Smooth muscle cell (in vitro differentiated cells): Measurements from ENCODE around the gene RUNX1. TPM values are rescaled to one million over a fixed set of nuclear protein-coding genes. Genes with fewer than 3 reads are reported as not detected.

Source experiments
- DNase-seq: peaks from one replicate; lab custom pipeline; 2025; ENCODE audit not compliant: unreplicated experiment; lab: John Stamatoyannopoulos, UW
- H2AFZ ChIP-seq: fragments of 200-600 bp; sonication (generic); 2 replicates; pipeline ENCODE4 v1.6.0; 2016; ENCODE audit warnings: antibody characterized with exemption, low read depth, mild to moderate bottlenecking
- H3F3A ChIP-seq: fragments of 200-600 bp; sonication (generic); 2 replicates; pipeline ENCODE4 v1.6.0; 2017; ENCODE audit warnings: antibody characterized with exemption, low read depth
- H3K27ac ChIP-seq: fragments of 200-600 bp; sonication (generic); 2 replicates; pipeline ENCODE4 v1.5.1; 2016; ENCODE audit warnings: low read depth, mild to moderate bottlenecking
- H3K27me3 ChIP-seq: fragments of 200-600 bp; sonication (generic); 2 replicates; pipeline ENCODE4 v1.6.1; 2016; ENCODE audit warnings: low read depth, mild to moderate bottlenecking
- H3K36me3 ChIP-seq: fragments of 200-600 bp; sonication (generic); 2 replicates; pipeline ENCODE4 v1.5.1; 2016; ENCODE audit warnings: low read depth
- H3K4me1 ChIP-seq: fragments of 200-600 bp; sonication (generic); 2 replicates; pipeline ENCODE4 v1.5.1; 2016; ENCODE audit warnings: low read depth
- H3K4me2 ChIP-seq: fragments of 200-600 bp; sonication (generic); 2 replicates; pipeline ENCODE4 v1.6.0; 2016; ENCODE audit warnings: mild to moderate bottlenecking
- H3K4me3 ChIP-seq: fragments of 200-600 bp; sonication (generic); 2 replicates; pipeline ENCODE4 v1.5.1; 2016; ENCODE audit warnings: mild to moderate bottlenecking
- H3K79me2 ChIP-seq: fragments of 200-600 bp; sonication (generic); 2 replicates; pipeline ENCODE4 v1.6.0; 2016; ENCODE audit warnings: low read depth, mild to moderate bottlenecking
- H3K9ac ChIP-seq: fragments of 200-600 bp; sonication (generic); 2 replicates; pipeline ENCODE4 v1.6.0; 2016; ENCODE audit warnings: low read depth
- H3K9me3 ChIP-seq: fragments of 200-600 bp; sonication (generic); replicated peaks from 2 replicates; pipeline ENCODE4 v1.5.1; 2016; ENCODE audit warnings: low read depth
- H4K20me1 ChIP-seq: fragments of 200-600 bp; sonication (generic); 2 replicates; pipeline ENCODE4 v1.6.0; 2016; ENCODE audit warnings: low read depth
- CTCF ChIP-seq: fragments of 200-600 bp; sonication (generic); IDR thresholded peaks from 2 replicates; pipeline ENCODE4 v1.5.1; 2017; ENCODE audit warnings: borderline replicate concordance, mild to moderate bottlenecking, antibody characterized with exemption; ENCODE audit not compliant: insufficient read depth, poor library complexity, severe bottlenecking
- WGBS: methylation state at CpG from one replicate; pipeline ENCODE4 v1.1.7; 2016; ENCODE audit warnings: low lambda C conversion rate; 5-methylcytosine and 5-hydroxymethylcytosine counted together
- polyA plus RNA-seq: library from polyadenylated mRNA; unstranded; fragments of >200 nt; fragmentation: Nextera tagmentation; extraction: Ambion mirVana; gene quantifications from 2 replicates; pipeline ENCODE4 v1.2.1, GENCODE V29; 2016
- total RNA-seq: library from RNA; depleted of rRNA; stranded (reverse); fragments of >200 nt; gene quantifications from 2 replicates; pipeline ENCODE4 v1.2.3, GENCODE V29; 2014

RUNX1 gene
- total and polyA plus RNA-seq, 2 experiments from 2014 or later: 33.4 to 97.6 TPM

DNA sequence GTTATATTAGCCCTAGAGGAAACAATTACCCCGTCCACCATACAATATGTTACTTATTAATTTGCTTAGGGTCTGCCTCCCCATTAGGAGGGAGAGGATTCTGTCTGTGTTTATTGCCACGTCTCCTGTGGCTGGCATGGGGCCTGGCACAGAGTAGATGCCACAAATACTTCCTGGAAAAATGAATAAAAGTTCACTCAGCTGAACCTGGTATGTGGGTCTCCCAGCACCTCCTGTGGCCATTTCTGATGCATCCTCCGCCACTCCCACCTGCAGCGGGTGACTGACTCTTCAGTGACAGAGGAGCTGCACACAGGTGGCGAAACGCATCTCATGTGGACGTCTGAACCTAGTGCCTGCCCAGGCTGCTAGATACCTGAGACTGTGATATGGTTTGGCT lies 267.6 kb downstream of the RUNX1 start:
- 94% methylated on average over 7 of the region's 7 CpGs for WGBS

GRCh38 chr21:34779860-34780259 lies 269.2 kb downstream of the RUNX1 start:
- Histone ChIP-seq H3K27ac (no peak overlapping the region), H4K20me1 (no peaks in the 10 kb centered on the region), H2AFZ (no peak overlapping the region), H3K79me2 (no peaks in the 10 kb centered on the region), H3K27me3 (no peaks in the 10 kb centered on the region), H3K4me2 (no peak overlapping the region), H3K9ac (no peak overlapping the region), H3K9me3 (no peaks in the 10 kb centered on the region), H3K4me1 (no peaks in the 10 kb centered on the region), H3K36me3 (no peaks in the 10 kb centered on the region), H3K4me3 (no peak overlapping the region), H3F3A (no peaks in the 10 kb centered on the region)
- no peak for DNase-seq
- TF ChIP-seq CTCF: no peak
- WGBS: 46% methylated on average over 2 of the region's 2 CpGs

More for the DNA sequence above, 267.6 kb downstream of the RUNX1 start:
- no peak for TF ChIP-seq CTCF
- no peaks in the 10 kb centered on the region for H3K27me3 ChIP-seq
- no peaks in the 10 kb centered on the region for H3F3A ChIP-seq
- H3K4me2 ChIP-seq: no peak overlapping the region
- no peak overlapping the region for H3K27ac ChIP-seq
- no peaks in the 10 kb centered on the region for H3K9me3 ChIP-seq
- H2AFZ ChIP-seq: no peak overlapping the region
- no peak overlapping the region for H3K4me3 ChIP-seq
- no peaks in the 10 kb centered on the region for H3K36me3 ChIP-seq
- H4K20me1 ChIP-seq: no peaks in the 10 kb centered on the region
- H3K79me2 ChIP-seq: no peaks in the 10 kb centered on the region
- H3K4me1 ChIP-seq: no peaks in the 10 kb centered on the region
- no peak overlapping the region for H3K9ac ChIP-seq
- DNase-seq: no peak

DNA sequence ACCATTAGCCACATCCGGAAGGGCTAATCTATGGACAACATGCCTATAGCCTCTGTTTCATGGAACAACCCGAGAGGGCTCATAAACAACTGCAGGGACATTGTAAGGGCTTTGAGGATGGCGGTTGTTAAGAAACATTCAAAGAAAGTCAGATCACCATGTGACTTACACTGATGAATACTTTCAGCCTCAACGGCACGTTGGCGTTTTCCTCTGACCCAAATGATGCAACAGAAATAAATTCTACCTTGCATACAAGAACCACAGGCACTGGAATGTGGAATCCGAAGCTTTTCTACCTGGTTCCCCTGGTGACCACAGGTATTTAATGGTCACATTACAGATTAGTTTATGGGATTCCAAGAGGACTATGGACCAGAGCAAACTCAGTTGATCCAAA lies 273.3 kb downstream of the RUNX1 start:
- DNase-seq: no peak
- no peak overlapping the region for H3K4me3 ChIP-seq
- H2AFZ ChIP-seq: no peak overlapping the region
- H3K27ac ChIP-seq: peak overlapping the region; percentile 29
- TF ChIP-seq CTCF: no peak
- H4K20me1 ChIP-seq: no peaks in the 10 kb centered on the region
- 38% methylated on average over 7 of the region's 7 CpGs for WGBS
- H3K36me3 ChIP-seq: no peaks in the 10 kb centered on the region
- peak overlapping the region; percentile 32 for H3K4me2 ChIP-seq
- no peaks in the 10 kb centered on the region for H3F3A ChIP-seq
- no peaks in the 10 kb centered on the region for H3K79me2 ChIP-seq
- peaks cover 3% of the 10 kb centered on the region for H3K4me1 ChIP-seq
- no peaks in the 10 kb centered on the region for H3K27me3 ChIP-seq
- no peak overlapping the region for H3K9ac ChIP-seq
- H3K9me3 ChIP-seq: no peaks in the 10 kb centered on the region

GRCh38 chr21:34774750-34775149 lies 274.4 kb downstream of the RUNX1 start:
- Histone ChIP-seq H3K4me3 (no peak overlapping the region), H2AFZ (no peak overlapping the region), H3K9me3 (no peaks in the 10 kb centered on the region), H3K27ac (peak overlapping the region; percentile 29), H3F3A (no peaks in the 10 kb centered on the region), H4K20me1 (no peaks in the 10 kb centered on the region), H3K36me3 (no peaks in the 10 kb centered on the region), H3K27me3 (no peaks in the 10 kb centered on the region), H3K9ac (no peak overlapping the region), H3K79me2 (no peaks in the 10 kb centered on the region), H3K4me2 (peak overlapping the region; percentile 32), H3K4me1 (peaks cover 4% of the 10 kb centered on the region)
- DNase-seq: no peak
- no peak for TF ChIP-seq CTCF
- WGBS: 70% methylated on average over 2 of the region's 2 CpGs
